ENCODE data around the gene ACOX3. TPM values are rescaled to one million over a fixed set of nuclear protein-coding genes. Genes with fewer than 3 reads are reported as not detected.
A peak's percentile ranks its signal among the peaks of the same experiment; 100 is the strongest.

The ACOX3 gene
- total and polyA plus RNA-seq, 2 donors (not counting 1 experiment from before 2014, with no cell fraction given) = 6.8 to 23.8 TPM

DNA sequence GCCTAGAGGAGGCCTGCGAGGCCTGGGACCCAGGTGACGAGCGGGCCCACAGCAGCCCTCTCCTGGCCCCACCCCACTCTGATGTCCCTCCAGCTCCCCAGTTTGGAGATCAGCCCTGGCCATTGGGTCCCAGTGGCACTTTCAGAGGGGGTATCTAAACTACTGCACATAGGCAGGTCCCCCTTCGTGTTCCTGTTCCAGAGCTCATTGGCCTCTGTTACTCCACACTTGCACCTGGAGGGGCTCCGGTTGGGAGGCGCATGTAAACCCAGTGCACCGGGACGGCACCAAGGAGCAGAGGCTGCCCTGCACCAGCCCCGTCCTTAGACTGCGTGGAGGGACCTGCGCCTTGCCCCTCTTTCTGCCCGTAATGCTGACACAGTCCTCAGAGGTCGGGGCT is 34.3 kb upstream of the ACOX3 start:
- Histone ChIP-seq H3K36me3 (ENCODE audit: control insufficient read depth, insufficient read depth, low read length) (no peaks in the 10 kb centered on the region), H3K27me3 (ENCODE audit: control insufficient read depth, insufficient read depth, low read length) (no peaks in the 10 kb centered on the region), H3K27ac (ENCODE audit: insufficient read depth, low read length) (no peak overlapping the region), H3K79me2 (ENCODE audit: control insufficient read depth, insufficient read depth, low read length) (no peaks in the 10 kb centered on the region), H3K4me1 (ENCODE audit: control insufficient read depth, extremely low read depth, insufficient read depth, low read length) (peaks cover 19% of the 10 kb centered on the region), H3K9ac (ENCODE audit: insufficient read depth, low read length) (no peak overlapping the region), H4K20me1 (ENCODE audit: control insufficient read depth, extremely low read depth, insufficient read depth, low read length) (no peaks in the 10 kb centered on the region), H3K4me3 (replicated peaks in 1 of 4; ENCODE audit: control extremely low read depth in 1 of 4, insufficient read depth in 1 of 4, low read depth in 3 of 4, low read length in 4 of 4) (no peak overlapping the region), H3K4me2 (ENCODE audit: extremely low read depth, insufficient read depth, low read length) (no peak overlapping the region), H3K9me3 (ENCODE audit: control insufficient read depth, insufficient read depth, low read depth, low read length) (no peaks in the 10 kb centered on the region), H2AFZ (ENCODE audit: low read length) (no peak overlapping the region)
- DNase-seq (ENCODE audit: low read depth in 2 of 2) = no peak
- TF ChIP-seq CTCF (conservative IDR thresholded peaks at IDR 0.05 in 1 of 2, IDR thresholded peaks at IDR 0.05 in 1 of 2; ENCODE audit: low read depth in 1 of 2, low read length in 2 of 2) (no peak), EZH2 (IDR thresholded peaks at IDR 0.05; ENCODE audit: low read length, missing control alignments) (no peak)

DNA sequence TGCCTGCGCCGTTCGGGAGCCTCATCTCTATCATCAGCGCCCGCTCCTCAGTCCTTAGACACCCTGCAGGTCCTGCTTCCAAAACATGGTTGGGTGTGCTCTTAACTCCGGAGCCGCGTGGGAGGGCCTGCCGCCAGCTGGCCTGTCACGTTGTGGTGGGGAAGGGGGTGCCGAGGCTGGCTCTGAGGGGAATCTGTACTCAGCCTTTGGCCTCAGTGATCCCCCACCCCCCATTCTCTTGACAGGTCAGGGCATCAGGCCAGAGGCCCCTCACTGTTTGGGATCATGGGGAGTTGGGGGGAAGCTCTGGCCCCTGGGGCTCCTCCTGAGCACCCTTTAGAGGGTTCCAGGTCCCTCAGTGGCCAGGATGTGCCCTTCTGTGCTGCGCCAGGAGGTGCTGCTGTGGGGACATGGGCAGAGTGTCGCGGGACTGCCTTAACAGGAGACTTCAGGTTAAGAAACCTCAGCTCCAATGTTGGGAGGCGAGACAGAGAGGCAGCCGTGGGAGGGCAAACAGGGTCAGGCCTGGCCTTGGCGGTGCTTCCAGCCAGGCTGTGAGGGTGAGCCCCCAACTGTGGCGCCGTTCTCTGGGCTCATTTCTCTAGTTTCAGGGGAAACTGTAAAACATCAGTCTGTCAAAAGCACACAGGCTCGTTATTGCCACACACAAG is 33.5 kb upstream of the ACOX3 start:
- H2AFZ ChIP-seq (ENCODE audit: low read length) = no peak overlapping the region
- TF ChIP-seq CTCF (conservative IDR thresholded peaks at IDR 0.05 in 1 of 2, IDR thresholded peaks at IDR 0.05 in 1 of 2; ENCODE audit: low read depth in 1 of 2, low read length in 2 of 2) (no peak), EZH2 (IDR thresholded peaks at IDR 0.05; ENCODE audit: low read length, missing control alignments) (no peak)
- H3K4me3 ChIP-seq (replicated peaks in 1 of 4; ENCODE audit: control extremely low read depth in 1 of 4, insufficient read depth in 1 of 4, low read depth in 3 of 4, low read length in 4 of 4) = no peak overlapping the region
- H3K4me1 ChIP-seq (ENCODE audit: control insufficient read depth, extremely low read depth, insufficient read depth, low read length) = peaks cover 19% of the 10 kb centered on the region
- no peaks in the 10 kb centered on the region for H4K20me1 ChIP-seq (ENCODE audit: control insufficient read depth, extremely low read depth, insufficient read depth, low read length)
- no peaks in the 10 kb centered on the region for H3K27me3 ChIP-seq (ENCODE audit: control insufficient read depth, insufficient read depth, low read length)
- no peaks in the 10 kb centered on the region for H3K36me3 ChIP-seq (ENCODE audit: control insufficient read depth, insufficient read depth, low read length)
- H3K9ac ChIP-seq (ENCODE audit: insufficient read depth, low read length) = no peak overlapping the region
- H3K9me3 ChIP-seq (ENCODE audit: control insufficient read depth, insufficient read depth, low read depth, low read length) = no peaks in the 10 kb centered on the region
- H3K27ac ChIP-seq (ENCODE audit: insufficient read depth, low read length) = no peak overlapping the region
- no peaks in the 10 kb centered on the region for H3K79me2 ChIP-seq (ENCODE audit: control insufficient read depth, insufficient read depth, low read length)
- H3K4me2 ChIP-seq (ENCODE audit: extremely low read depth, insufficient read depth, low read length) = no peak overlapping the region
- DNase-seq (ENCODE audit: low read depth in 2 of 2) = no peak

DNA sequence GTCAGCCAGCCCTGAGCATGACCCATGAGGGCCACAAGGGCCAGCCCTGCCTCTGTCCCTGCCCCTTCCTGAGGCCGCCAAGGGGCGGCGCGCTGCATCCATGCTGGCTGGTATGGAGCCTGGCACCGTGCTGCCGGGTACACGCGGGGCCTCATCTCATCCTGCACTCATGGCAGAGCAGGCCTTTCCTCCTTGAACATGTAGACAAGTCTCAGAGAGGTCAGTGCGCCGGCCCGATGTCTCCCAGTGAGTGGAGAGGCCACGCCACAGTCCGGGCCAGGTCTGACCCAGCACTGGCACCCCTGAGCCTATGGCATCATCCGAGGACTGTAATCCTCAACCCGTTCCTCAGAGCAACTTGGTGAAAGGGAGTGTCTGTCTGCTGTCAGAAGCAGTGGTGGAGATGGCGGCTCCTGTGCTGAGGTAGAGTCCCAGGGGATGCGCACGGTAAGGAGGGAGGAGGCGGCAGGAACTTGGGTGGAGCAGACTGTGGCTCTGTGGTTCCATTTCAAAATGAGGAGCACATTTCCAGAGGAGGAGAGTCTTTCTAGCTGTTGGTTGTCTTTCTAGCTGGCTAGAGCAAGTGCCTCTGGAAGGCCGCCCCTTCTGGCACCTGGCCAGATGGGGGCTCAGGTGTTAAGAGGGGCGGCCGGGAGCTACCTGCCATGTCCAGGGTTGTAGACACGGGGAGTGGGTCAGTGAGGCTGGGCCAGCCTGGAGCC is 32.8 kb upstream of the ACOX3 start:
- Histone ChIP-seq H3K4me2 (ENCODE audit: extremely low read depth, insufficient read depth, low read length) (peak overlapping the region; percentile 61), H3K4me1 (ENCODE audit: control insufficient read depth, extremely low read depth, insufficient read depth, low read length) (peaks cover 19% of the 10 kb centered on the region), H3K36me3 (ENCODE audit: control insufficient read depth, insufficient read depth, low read length) (no peaks in the 10 kb centered on the region), H3K79me2 (ENCODE audit: control insufficient read depth, insufficient read depth, low read length) (no peaks in the 10 kb centered on the region), H3K9me3 (ENCODE audit: control insufficient read depth, insufficient read depth, low read depth, low read length) (no peaks in the 10 kb centered on the region), H3K27me3 (ENCODE audit: control insufficient read depth, insufficient read depth, low read length) (no peaks in the 10 kb centered on the region), H3K4me3 (replicated peaks in 1 of 4; ENCODE audit: control extremely low read depth in 1 of 4, insufficient read depth in 1 of 4, low read depth in 3 of 4, low read length in 4 of 4) (no peak overlapping the region), H3K27ac (ENCODE audit: insufficient read depth, low read length) (peak overlapping the region; percentile 78), H4K20me1 (ENCODE audit: control insufficient read depth, extremely low read depth, insufficient read depth, low read length) (no peaks in the 10 kb centered on the region), H3K9ac (ENCODE audit: insufficient read depth, low read length) (peak overlapping the region; percentile 27), H2AFZ (ENCODE audit: low read length) (no peak overlapping the region)
- no peak for TF ChIP-seq EZH2 (IDR thresholded peaks at IDR 0.05; ENCODE audit: low read length, missing control alignments)
- TF ChIP-seq CTCF (conservative IDR thresholded peaks at IDR 0.05 in 1 of 2, IDR thresholded peaks at IDR 0.05 in 1 of 2; ENCODE audit: low read depth in 1 of 2, low read length in 2 of 2) = peak; percentile 18 to 26
- peak in 1 of 2 donors; percentile 34 for DNase-seq (ENCODE audit: low read depth in 2 of 2)

Measured in fibroblast of lung (primary cell).